ENCODE data around the gene GPATCH4. TPM values are rescaled to one million over a fixed set of nuclear protein-coding genes. Genes with fewer than 3 reads are reported as not detected.

GPATCH4 gene
- total RNA-seq, 4 donors from 2014 or later, result 14.1 to 49.2 (median 24.5) TPM

DNA sequence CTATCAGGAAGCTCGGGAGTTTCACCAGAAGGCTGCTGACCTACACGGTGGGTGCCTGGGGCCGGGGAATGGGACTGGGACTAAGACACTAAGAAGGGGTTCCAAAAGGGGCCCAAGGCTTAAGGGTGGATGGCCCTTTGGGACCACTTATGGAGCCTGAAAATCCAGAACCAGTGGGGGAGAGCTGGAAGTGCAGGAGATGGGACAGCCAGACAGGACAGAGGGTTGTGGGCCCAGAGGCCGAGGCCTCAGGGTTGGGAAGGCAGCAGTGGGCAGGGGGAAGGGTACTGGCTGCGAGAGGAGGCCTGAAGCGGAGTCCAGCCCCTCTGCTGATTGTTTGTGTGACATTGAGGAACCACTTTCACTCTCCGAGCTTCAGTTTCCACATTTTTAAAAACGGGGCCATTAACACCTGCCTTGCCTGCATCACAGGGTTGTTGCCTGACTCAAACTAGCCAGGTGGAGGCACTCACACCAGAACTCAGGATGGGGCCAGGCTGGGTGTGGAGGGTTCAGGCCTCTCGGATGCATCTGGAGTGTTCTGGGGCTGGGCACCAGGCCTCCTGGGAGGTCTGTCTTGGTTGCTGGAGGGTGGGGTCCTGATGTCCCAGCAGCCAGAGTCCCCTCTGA is 18.8 kb downstream of the GPATCH4 start:
- Histone ChIP-seq H3K4me3 (replicated peaks in 1 of 3) (no peak overlapping the region), H3K9me3 (no peaks in the 10 kb centered on the region), H3K36me3 (no peaks in the 10 kb centered on the region), H3K27me3 (no peaks in the 10 kb centered on the region), H3K27ac (no peak overlapping the region), H3K4me1 (no peaks in the 10 kb centered on the region)
- intact Hi-C loops (cut with DNase I), result loop anchor here (5.0 kb wide), 1 partner anchor 75 kb away; no protein-coding TSS in a partner anchor
- TF ChIP-seq, protein P1, sequence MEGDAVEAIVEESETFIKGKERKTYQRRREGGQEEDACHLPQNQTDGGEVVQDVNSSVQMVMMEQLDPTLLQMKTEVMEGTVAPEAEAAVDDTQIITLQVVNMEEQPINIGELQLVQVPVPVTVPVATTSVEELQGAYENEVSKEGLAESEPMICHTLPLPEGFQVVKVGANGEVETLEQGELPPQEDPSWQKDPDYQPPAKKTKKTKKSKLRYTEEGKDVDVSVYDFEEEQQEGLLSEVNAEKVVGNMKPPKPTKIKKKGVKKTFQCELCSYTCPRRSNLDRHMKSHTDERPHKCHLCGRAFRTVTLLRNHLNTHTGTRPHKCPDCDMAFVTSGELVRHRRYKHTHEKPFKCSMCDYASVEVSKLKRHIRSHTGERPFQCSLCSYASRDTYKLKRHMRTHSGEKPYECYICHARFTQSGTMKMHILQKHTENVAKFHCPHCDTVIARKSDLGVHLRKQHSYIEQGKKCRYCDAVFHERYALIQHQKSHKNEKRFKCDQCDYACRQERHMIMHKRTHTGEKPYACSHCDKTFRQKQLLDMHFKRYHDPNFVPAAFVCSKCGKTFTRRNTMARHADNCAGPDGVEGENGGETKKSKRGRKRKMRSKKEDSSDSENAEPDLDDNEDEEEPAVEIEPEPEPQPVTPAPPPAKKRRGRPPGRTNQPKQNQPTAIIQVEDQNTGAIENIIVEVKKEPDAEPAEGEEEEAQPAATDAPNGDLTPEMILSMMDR (IDR thresholded peaks at IDR 0.05), result no peak
- 87 to 88% methylated on average over 5 of the region's 9 CpGs for WGBS, 2 donors
- no peak for DNase-seq

DNA sequence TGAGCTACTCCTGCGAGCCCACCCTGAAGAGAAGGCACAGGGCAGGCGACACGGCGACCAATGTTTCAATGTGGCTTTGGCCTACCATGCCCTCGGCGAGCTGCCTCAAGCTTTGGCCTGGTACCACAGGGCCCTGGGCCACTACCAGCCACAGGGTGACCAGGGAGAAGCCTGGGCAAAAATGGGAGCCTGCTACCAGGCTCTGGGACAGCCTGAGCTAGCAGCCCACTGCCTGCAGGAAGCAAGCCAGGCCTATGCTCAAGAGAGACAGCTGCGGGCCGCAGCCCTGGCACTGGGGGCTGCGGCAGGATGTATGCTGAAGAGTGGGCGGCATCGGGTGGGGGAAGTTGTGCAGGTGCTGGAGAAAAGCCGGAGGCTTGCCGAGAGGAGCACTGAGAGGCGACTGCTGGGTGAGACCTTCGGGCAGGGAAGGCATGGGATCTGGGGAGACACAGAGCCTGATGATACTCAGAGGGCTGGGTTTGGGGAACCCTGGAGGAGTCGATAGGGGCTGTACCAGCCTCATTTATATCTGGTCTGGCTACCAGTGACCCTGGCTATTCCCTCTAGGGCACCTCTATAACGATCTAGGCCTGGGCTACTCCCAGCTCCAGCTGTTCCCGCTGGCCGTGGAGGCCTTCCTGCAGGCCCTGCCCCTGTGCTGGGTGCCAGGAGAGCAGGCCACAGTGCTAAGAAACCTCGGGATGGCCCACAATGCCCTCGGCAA is 19.5 kb downstream of the GPATCH4 start:
- DNase-seq, result no peak
- 68 to 87% methylated on average over 9 to 14 of the region's 21 CpGs for whole genome bisulfite sequencing, 2 donors
- no peaks in the 10 kb centered on the region for H3K4me1 ChIP-seq
- no peak overlapping the region for H3K27ac ChIP-seq
- H3K36me3 ChIP-seq, result no peaks in the 10 kb centered on the region
- H3K4me3 ChIP-seq (replicated peaks in 1 of 3), result no peak overlapping the region
- intact Hi-C loops (cut with DNase I), result loop anchor here (5.0 kb wide), 1 partner anchor 75 kb away; no protein-coding TSS in a partner anchor
- TF ChIP-seq, protein P1 (IDR thresholded peaks at IDR 0.05), result no peak
- TF ChIP-seq POLR2A (IDR thresholded peaks at IDR 0.05), result no peak
- H3K9me3 ChIP-seq, result no peaks in the 10 kb centered on the region
- no peaks in the 10 kb centered on the region for H3K27me3 ChIP-seq

DNA sequence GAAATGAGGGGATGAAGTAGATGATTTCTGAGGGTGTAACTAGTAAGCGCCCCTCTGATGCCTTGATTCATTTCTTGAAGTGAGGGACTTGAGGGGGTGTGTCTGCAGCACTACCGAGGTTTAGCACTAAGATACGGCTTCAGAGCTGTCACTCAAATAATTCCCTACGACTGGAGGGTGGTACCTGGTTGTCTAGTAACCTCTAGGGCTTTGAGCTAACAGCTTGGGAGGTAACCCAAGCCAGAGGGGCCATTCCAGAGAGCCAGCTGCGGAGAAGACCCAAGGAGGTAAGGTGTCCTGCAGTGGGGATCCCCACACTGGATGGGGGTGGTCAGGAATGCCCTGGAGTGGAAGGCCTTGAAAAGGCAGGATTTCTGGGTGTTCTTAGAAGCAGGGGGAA is 21.8 kb downstream of the GPATCH4 start, which contains the start of gene TTC24:
Gene TTC24 (plus strand): TSS at position 252 of the 400 bp plus-strand sequence. CDS start 1,642 bp downstream, outside the sequence.
- Histone ChIP-seq H3K36me3 (no peaks in the 10 kb centered on the region), H3K27ac (no peak within 1 kb of the TSS), H3K4me3 (replicated peaks in 1 of 3) (no peak within 1 kb of the TSS), H3K9me3 (no peaks in the 10 kb centered on the region), H3K27me3 (no peaks in the 10 kb centered on the region), H3K4me1 (no peaks in the 10 kb centered on the region)
- 82 to 83% methylated on average over 5 of the region's 5 CpGs for WGBS, 2 donors
- no peak for TF ChIP-seq POLR2A (IDR thresholded peaks at IDR 0.05)
- TF ChIP-seq, protein P1 (IDR thresholded peaks at IDR 0.05), result no peak
- intact Hi-C loops (cut with DNase I), result no loop called here
- DNase-seq, result no peak

DNA sequence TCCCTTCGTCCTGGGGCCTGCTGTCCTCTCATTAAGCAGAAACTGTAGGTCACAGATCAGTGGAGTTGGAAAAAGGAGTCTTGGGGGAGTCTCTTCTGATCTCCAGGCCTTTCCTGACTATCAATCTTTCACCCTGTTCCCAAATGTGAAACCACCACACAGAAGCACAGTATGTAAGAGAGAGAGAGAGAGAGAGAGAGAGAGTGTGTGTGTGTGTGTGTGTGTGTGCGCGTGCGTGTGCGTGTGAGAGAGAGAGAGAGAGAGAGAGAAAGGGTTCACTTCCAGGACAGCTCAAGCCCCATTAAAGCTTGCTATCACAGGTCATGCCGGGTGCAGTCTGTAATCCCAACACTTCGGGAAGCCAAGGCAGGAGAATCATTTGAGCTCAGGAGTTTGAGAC is 23.2 kb downstream of the GPATCH4 start:
- no peaks in the 10 kb centered on the region for H3K4me1 ChIP-seq
- no peak for DNase-seq
- no peak overlapping the region for H3K27ac ChIP-seq
- TF ChIP-seq POLR2A (IDR thresholded peaks at IDR 0.05), result no peak
- TF ChIP-seq, protein P1 (IDR thresholded peaks at IDR 0.05), result no peak
- no peaks in the 10 kb centered on the region for H3K36me3 ChIP-seq
- intact Hi-C loops (cut with DNase I), result no loop called here
- H3K9me3 ChIP-seq, result no peaks in the 10 kb centered on the region
- no peak overlapping the region for H3K4me3 ChIP-seq (replicated peaks in 1 of 3)
- 47 to 52% methylated on average over 7 of the region's 7 CpGs for WGBS, 2 donors
- H3K27me3 ChIP-seq, result no peaks in the 10 kb centered on the region

DNA sequence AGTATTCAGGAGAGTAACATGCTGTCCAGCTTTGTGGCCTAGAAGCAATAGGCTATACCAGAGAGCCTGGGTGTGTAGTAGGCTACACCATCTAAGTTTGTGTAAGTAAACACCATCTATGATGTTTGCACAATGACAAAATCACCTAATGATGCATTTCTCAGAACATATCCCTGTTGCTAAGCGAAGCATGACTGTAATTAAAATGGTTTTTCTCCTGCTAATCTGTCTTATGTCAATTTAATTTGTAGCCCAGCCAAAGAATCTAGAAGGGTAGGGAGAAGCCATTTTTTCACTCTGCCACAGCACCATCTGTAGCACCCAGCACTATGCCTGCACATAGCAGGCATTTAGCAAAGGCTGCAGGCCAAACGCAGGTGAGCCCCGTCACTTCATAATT is 23.7 kb downstream of the GPATCH4 start:
- Histone ChIP-seq H3K36me3 (no peaks in the 10 kb centered on the region), H3K4me3 (replicated peaks in 1 of 3) (no peak overlapping the region), H3K4me1 (peaks cover 0 to 2% of the 10 kb centered on the region in 2 donors), H3K27ac (no peak overlapping the region), H3K9me3 (no peaks in the 10 kb centered on the region), H3K27me3 (no peaks in the 10 kb centered on the region)
- TF ChIP-seq, protein P1 (IDR thresholded peaks at IDR 0.05), result no peak
- 92 to 95% methylated on average over 3 of the region's 3 CpGs for WGBS, 2 donors
- intact Hi-C loops (cut with DNase I), result no loop called here
- DNase-seq, result no peak
